ENCODE data around the gene ALDH3A1.

DNA sequence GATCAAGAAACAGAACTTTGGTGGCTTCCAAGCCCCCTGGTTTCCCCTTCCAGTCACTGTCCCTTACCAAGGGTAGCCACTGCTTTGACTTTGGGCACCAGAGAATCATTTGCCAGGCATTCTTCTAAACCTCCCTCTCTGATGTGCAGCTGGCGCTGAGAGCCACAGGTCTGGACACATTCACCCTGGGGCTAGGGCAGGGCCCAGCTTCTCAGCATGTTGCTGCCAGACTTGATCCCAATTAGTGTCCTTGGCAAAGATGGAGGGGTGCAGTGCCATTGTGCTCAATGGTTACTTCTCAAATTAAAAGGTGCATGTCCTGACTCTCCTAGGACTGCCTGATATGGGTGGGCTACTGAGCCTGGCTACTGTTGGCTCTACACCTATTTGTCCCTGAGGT is 24.1 kb downstream of the ALDH3A1 start:
- TF ChIP-seq, protein P1, sequence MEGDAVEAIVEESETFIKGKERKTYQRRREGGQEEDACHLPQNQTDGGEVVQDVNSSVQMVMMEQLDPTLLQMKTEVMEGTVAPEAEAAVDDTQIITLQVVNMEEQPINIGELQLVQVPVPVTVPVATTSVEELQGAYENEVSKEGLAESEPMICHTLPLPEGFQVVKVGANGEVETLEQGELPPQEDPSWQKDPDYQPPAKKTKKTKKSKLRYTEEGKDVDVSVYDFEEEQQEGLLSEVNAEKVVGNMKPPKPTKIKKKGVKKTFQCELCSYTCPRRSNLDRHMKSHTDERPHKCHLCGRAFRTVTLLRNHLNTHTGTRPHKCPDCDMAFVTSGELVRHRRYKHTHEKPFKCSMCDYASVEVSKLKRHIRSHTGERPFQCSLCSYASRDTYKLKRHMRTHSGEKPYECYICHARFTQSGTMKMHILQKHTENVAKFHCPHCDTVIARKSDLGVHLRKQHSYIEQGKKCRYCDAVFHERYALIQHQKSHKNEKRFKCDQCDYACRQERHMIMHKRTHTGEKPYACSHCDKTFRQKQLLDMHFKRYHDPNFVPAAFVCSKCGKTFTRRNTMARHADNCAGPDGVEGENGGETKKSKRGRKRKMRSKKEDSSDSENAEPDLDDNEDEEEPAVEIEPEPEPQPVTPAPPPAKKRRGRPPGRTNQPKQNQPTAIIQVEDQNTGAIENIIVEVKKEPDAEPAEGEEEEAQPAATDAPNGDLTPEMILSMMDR (IDR thresholded peaks at IDR 0.05; ENCODE audit: low read depth, low read length) = no peak
- TF ChIP-seq POLR2A (IDR thresholded peaks at IDR 0.05; ENCODE audit: extremely low read depth, insufficient read length) (no peak), MYC (IDR thresholded peaks at IDR 0.05; ENCODE audit: low read depth, low read length) (no peak)

All from NB4 (cell line).